NCI-H748 treated with DMSO at 0.1 percent for 48 hours (cell line): ENCODE data around the gene ATE1.
"Not testable (repeated sequence)": the region's sequence is repeated elsewhere in the genome, so short reads cannot be mapped to it uniquely, and the experiment has no call there.

Experiments used
- DNase-seq: peaks from one replicate; lab custom pipeline; 2025; lab: John Stamatoyannopoulos, UW

ATE1 gene

DNA sequence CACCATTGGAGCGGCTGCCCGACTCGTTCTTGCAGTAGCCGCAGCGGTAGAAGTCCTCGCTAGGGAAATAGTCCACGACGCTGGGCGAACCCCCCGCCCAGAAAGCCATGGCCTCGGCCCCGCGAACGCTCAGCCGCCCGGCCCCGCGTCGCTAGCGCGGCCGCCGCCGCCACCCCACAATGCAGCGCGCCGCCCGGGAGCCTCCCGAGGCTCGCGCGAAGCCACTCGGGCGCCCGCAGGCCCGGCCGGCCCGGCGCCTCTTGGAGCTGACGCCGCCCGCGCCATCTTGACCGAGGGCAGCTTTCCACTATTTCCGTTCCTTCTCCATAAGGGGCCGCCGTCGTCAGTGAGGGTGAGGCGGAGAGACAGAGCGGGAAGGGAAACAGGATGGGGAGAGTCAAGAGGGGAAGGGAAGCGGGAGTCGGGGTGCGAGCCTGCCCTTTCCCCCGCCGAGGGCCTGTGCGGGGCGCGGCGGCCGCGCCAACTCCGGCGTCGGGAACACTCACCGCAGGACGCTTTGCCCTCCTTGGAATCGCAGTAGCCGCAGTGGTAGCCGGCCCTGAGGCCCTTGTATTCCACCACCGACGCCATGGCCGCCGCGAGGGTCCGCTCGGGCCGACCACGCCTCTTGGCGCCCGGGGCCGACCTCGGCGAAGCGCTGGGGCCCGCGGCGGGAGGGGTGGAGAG, at the start of gene ATE1:
Gene ATE1, minus strand, starts transcription at position 191 of the 687 bp plus-strand sequence. Its CDS starts 82 bp downstream, at position 109.
- DNase-seq = peak; percentile 51

- DNase-seq = no peak
These were observed 48.8 kb upstream of the ATE1 start for GRCh38 chr10:121976607-121977006.

- no peak for DNase-seq
These were observed 47.7 kb upstream of the ATE1 start for GRCh38 chr10:121975295-121976086.

- DNase-seq = peak; percentile 5
These were observed 46.9 kb upstream of the ATE1 start, which contains the start of gene NSMCE4A for GRCh38 chr10:121974535-121975294. TSS of gene NSMCE4A (minus strand) at chr10:121975217. CDS start at chr10:121975165, 52 bp downstream.

GRCh38 chr10:121974019-121974534, 46.2 kb upstream of the ATE1 start:
- DNase-seq = no peak

DNA sequence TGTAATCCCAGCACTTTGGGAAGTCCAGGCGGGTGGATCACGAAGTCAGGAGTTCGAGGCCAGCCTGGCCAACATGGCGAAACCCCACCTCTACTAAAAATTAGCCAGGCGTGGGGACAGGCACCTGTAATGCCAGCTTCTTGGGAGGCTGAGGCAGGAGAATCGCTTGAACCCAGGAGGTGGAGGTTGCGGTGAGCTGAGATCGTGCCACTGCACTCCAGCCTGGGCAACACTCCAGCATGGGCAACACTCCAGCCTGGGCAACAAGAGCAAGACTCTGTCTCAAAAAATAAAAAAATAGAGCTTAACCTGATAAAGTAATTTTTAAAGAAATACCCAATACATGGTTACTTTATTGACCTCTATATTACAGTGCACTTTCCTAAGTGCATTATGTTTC, 41.3 kb upstream of the ATE1 start:
- DNase-seq = not testable (repeated sequence)

- no peak for DNase-seq
These were observed 38.2 kb upstream of the ATE1 start for GRCh38 chr10:121965996-121966395.

GRCh38 chr10:121961456-121961855, 33.6 kb upstream of the ATE1 start:
- no peak for DNase-seq

DNA sequence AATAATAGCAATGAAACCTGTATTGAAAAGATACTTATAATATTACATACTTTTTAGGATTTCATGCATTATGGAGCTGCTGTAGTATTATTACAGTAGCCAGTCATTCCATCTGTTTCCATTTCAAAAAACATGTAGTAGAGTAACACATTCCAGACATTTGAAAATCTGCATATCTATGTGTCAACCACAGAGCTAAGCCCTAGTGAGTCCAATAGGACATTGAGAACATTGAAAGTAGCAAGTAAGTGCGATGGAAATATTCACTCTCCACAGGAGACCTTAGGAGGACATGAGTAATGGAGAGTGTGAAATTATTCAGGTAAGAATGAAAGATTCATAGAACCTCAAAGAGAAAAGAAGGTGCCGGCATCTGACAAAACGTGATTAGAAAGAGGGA, 31.8 kb upstream of the ATE1 start:
- no peak for DNase-seq

DNA sequence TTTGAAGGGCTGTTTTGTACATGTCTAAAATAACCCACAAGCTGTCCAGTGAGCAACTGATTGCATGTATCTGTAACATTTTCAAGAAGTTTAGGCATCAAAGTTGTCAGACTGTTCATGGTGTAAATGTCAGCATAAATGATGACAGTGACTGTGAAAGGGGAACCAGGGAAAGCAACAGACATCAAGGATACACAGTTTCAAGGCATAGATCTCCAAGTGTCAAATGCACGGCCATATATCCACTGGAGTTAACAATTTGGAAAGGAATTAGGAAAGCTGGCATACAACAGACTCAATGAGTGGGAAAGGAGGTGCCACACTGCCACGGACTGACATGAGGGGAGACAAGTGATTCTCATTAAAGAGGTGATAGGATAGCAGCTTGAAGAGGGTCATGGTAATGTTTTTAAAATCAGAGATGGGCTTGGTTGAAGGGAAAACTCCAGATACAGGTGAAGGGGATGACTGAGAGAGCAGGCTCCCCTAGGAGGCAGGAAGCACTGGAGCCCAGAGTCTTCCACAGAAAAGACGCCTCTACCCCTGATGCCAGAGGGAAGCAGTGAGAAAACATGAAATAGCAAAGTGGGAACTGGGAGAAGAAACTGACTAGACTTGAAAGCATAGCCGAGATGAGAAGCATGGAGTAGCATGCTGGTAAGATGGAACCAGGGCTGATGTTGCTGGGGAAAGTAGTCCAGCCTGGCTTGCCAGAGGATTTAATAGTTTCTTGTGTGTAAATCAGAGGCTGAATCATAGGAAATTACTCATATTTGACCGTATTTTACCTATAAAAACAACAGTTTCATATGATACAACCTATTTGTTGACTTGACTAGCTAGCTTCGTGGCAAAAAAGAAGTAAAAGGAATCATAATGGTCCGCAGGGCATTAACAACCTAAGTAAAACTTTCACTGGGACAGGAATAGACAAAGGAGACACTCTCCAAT, 28.6 kb upstream of the ATE1 start:
- DNase-seq = no peak

- DNase-seq = no peak
These were observed 24.4 kb upstream of the ATE1 start for GRCh38 chr10:121952226-121952625.

- no peak for DNase-seq
These were observed 21.6 kb upstream of the ATE1 start for GRCh38 chr10:121949451-121949850.

GRCh38 chr10:121949049-121949448, 21.2 kb upstream of the ATE1 start:
- no peak for DNase-seq

GRCh38 chr10:121947343-121948330, 19.8 kb upstream of the ATE1 start:
- no peak for DNase-seq

DNA sequence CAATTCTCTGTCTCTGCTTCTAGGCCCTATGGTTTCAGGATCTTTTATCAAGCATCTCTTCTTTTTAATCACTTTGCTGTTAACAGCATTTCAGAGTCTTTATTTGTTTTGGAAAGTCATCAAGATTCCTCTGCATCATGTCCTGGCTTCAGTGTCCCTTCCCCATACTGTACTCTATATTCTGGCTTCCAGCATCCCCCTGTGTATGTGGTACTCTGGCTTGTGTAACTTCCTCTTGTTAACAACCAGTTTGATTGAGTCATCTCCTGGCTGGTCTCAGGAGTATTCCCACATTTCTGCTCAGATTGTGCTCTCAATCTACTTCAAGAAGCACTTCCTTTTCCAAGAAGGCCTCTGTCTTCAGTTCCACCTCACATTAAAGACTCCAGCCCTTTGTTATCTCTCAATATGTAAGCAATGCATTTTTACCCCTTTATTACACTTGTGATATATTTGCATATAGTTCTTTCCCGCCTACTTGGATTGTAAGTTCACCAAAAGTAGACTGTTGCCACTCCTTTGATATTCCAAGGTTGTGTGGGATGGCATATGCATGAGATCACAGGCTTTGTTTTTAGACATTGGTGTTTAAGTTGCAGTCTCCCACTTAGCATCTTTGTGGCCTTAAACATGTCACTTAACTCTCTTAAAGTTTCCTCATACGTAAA, 15.1 kb upstream of the ATE1 start:
- DNase-seq = no peak

- DNase-seq = no peak
These were observed 13.7 kb upstream of the ATE1 start for GRCh38 chr10:121941532-121941931.

DNA sequence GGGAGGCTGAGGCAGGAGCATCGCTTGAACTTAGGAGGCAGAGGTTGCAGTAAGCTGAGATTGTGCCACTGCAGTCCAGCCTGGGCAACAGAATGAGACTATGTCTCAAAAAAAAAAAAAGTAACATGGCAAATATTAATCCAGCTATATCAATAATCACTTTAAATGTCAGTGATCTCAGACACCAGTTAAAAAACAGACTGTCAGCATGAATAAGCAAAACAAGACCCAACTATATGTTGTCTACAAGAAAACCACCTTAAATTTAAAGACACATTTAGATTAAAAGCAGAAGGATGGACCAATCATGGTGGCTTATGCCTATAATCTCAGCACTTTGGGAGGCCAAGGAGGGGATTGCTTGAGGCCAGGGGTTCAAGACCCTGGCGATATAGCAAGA, 8.5 kb upstream of the ATE1 start:
- no peak for DNase-seq

- no peak for DNase-seq
These were observed 7.9 kb upstream of the ATE1 start for GRCh38 chr10:121935702-121936101.
